Measurements from ENCODE around the gene LCN2. TPM values are rescaled to one million over a fixed set of nuclear protein-coding genes. Genes with fewer than 3 reads are reported as not detected.
"Not testable (repeated sequence)": the region's sequence is repeated elsewhere in the genome, so short reads cannot be mapped to it uniquely, and the experiment has no call there.

Gene LCN2
- total RNA-seq, 1 donor from 2014 or later = not detected

DNA sequence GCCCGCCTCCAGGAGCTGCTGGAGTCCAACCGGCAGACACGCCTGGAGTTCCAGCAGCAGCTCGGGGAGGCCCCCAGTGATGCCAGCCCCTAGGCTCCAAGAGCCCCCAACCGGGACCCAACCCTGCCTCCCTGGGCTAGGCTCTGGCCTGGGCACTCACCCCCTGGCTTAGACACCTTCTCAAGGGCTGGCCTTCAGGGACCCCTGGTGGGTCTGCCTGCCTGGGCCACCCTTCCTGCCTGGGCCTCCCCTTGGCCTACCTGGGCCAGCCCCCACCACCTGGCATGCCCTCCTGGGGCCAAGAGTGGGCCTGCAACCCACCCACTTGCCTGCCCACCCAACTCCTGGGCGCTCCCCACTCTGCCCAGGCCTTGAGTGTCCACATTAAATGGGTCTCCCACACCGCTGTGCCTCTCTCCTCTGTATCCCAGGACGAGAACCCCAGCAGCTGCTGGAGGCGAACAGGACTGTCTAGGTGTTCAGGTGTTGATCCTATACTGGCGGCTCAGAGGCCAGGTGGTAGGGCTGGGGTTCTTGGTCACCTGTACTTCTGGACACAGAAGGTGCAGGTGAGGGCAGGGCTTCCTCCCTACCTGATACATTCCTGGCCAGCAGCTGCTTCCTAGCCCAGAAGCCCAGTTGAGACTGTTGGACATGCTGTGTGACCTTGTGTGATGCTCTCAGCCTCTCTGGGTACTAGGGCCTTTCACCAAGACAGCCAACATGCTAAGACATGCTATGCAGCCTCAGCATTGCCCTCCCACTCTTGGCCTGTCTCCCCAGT lies 14.5 kb downstream of the LCN2 start:
- no peak for DNase-seq (ENCODE audit: low spot score in 2 of 2)
- no peak for FAIRE-seq

DNA sequence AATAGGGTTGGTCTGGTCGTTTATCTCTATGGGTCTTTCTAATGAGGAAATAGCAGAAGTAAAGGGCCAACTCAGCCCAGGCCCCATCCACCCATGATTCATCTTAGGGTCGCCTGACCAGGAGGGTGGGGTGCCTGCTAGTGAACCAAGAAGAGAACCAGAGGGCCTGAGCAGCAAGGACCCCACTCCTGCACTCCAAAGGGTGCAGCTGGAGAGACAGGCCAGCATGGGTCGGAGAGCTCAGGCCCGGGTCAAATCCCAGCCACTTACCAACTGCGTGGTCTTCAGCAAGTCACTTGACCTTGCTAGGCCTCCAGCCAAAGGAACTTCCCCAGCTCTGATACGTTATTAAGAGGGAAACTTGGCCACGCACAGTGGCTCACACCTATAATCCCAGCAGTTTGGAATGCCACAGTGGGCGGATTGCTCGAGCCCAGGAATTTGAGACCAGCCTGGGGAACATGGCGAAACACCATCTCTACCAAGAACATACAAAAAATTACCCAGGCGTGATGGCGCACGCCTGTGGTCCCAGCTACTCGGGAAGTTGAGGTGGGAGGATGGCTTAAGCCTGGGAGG lies 15.1 kb downstream of the LCN2 start:
- no peak for FAIRE-seq
- no peak for DNase-seq (ENCODE audit: low spot score in 2 of 2)

DNA sequence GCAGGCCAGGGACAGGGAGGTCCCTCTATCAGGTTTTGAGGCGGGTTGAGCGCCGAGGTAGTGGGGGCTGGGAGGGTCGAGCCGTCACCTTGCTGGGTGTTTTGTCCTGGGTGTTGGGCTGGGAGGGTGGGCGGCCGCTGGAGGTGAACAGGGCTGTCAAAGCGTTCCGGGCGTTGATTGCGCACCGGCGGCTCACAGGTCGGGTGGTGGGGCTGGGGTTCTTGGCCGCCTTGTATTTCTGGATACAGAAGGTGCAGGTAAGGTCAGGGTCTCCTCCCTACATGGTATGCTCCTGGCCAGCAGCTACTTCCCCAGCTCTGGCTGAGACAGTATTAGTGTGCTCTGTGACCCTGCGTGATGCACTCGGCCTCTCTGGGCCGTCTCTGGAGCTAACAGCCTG lies 16.9 kb downstream of the LCN2 start:
- FAIRE-seq (no peak), DNase-seq (ENCODE audit: low spot score in 2 of 2) (no peak)

DNA sequence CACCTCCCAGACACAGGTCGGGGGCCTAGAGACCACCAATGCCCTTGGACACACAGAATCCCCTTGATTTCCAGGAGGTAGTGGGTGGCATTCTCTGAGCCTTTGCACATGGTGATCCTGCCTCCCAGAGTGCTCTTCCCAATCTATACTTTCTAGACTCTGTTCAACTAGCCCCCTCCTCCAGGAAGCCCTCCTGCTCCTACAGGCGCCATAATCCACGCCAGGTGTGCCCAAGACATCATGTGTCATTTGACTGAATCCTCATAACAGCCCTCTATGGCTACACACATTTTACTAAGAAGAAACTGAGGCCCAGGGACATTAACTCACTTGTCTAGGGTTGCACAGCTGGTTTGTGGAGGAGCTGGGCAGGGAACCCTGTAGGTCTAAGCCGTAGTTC lies 18.0 kb downstream of the LCN2 start:
- DNase-seq (ENCODE audit: low spot score in 2 of 2) (no peak), FAIRE-seq (no peak)

DNA sequence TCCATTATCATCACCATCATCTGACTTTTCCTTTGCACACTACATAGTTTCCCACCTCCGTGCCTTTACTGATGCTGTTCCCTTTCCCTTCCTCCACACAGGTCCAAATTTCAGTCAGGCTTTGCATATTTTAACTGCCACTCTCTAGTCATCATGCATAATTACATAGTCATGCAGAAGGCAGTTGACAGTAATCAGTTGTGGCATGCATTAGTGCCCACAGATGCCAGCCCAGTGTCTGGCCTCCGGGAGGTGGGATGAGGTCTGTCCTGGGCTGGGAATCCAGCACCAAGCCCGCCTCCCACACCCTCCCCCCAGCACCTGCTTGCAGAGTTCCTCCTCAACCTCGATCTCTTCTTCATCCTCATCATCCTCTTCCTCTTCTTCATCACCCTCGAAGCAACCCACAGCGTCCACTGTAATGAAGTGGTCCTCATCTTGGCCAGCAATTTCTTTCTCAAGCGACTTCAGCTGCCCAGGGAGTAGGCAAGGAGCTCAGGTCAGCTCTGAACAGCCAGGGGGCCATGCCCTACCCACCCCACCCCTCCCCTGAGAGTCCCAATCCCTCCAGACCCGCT lies 19.6 kb downstream of the LCN2 start:
- no peak for FAIRE-seq
- DNase-seq (ENCODE audit: low spot score in 2 of 2) = no peak

DNA sequence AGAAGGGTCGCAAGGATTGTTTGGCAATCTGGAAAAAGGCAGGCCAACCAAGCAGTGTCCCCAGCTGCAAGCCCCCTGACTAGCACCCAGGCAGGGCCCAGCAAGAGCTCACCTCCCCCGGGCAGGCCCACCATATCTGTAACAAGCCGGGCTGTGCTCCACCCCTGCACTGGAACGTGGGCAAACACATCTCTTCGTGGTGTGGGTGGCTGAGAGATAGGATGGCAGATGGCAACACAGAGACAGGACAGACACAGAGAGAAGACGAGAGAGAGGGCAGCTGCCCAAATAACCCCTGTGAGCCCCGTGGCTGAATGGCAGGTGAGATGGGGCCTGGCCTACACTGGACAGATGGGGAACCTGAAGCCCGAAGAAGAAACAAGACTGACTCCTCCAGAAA lies 20.2 kb downstream of the LCN2 start:
- DNase-seq (ENCODE audit: low spot score in 2 of 2) = no peak
- no peak for FAIRE-seq

DNA sequence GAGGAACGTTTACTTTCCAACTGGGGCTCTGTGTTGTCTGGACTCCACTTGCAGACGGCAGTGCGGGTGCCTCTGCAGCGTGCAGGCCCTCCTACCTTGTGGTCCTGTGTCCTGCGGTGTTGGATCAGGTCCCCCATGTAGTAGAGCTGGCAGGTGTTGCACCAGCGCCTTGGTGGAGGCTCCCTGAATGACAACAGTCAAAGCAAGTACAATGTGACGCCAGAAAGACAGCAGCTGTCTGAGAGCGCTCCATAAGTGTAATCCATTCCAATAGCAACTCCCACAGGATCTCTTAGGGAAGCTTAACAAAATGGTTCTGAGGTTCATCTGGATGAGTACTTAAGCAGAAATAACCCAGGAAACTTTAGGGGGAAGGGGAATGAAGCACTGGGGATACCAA lies 20.7 kb downstream of the LCN2 start:
- no peak for DNase-seq (ENCODE audit: low spot score in 2 of 2)
- no peak for FAIRE-seq

DNA sequence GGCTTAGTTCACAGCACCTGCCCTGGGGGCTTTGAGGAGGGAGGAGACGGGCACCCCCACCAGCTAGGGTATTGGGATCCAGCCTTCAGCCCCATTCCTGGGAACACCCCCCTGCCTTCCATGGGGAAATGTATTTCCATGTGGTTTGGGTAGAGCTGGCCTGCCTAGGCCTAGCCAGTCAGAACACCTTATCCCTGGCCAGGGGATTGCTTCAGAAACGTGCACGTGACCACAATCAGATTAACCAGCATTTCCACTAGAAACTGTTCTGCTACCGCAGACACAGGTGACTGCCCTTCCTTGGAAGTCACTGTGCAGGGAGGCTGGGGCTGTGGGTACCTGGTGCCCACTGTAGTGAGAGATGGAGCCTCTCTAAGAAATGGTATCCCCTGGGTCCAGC lies 24.8 kb downstream of the LCN2 start:
- FAIRE-seq (no peak), DNase-seq (ENCODE audit: low spot score in 2 of 2) (no peak)

DNA sequence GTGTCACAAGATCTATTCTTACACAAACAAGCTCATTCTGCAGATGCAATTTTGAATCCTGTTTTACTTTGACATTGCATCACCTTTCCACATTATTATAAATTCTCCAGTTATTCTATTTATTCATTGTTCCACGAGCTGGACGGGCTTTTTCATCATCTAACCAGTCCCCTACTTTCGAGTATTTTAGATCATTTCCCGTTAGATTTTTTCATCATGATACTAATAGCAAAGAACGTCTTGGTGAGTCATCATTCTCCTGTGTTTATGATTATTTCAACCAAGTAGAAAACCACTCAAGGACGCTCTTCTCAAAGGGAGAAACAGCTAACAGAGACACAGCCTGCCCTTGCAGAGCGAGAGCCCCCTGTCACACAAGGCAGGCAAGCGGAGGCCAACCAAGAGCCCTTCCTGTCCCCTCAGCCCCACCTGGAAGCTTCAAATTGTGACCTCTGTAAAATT lies 25.9 kb downstream of the LCN2 start:
- DNase-seq (ENCODE audit: low spot score in 2 of 2) (no peak), FAIRE-seq (no peak)

DNA sequence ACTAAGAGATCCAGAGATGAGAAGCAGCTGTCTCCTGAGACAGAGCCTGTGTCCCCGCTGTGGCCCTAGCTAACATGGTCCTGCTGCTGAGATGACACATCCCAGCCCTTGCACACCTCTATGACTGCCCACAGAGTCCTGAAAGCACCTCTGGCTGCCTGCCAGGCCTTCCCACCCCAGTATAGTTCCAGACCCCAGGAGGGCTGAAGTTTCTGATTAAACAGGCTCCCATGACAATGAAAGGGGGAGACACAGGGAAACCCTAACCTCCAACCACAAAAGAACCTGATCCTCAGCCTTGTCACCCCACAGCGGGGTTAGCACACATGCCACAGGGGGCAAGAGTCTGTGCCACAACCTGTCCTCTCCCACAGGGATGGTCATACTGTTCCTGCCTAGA lies 26.5 kb downstream of the LCN2 start:
- DNase-seq (ENCODE audit: low spot score in 2 of 2) (no peak), FAIRE-seq (no peak)

DNA sequence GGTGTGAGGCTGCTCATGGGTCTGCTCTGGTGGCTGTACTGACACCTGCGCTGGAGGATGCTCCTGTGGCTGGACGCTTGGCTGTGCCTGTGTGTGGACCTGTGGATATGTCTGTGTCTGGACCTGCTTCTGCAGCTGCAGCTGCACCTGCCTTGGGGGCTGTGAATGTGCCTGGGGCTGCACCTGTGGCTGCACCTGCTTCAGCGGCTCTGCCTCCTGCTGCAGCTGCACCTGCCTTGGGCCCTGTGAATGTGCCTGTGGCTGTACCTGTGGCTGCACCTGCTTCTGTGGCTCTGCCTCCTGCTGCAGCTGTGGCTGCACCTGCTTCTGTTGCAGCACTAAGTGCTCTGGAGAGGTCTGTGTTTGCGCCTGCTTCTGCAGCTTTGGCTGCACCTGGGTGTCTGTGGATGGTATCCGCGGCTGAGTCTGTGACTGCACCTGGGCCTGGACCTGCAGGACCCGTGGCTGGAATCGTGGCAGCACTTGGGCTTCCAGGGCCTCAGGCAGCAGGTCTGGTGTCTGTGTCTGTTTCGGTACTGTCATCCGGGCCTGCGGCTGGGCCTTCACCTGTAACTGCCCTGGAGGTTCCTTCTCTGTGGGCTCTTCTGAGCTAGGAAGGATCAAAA lies 29.7 kb downstream of the LCN2 start:
- FAIRE-seq (no peak), DNase-seq (ENCODE audit: low spot score in 2 of 2) (no peak)

DNA sequence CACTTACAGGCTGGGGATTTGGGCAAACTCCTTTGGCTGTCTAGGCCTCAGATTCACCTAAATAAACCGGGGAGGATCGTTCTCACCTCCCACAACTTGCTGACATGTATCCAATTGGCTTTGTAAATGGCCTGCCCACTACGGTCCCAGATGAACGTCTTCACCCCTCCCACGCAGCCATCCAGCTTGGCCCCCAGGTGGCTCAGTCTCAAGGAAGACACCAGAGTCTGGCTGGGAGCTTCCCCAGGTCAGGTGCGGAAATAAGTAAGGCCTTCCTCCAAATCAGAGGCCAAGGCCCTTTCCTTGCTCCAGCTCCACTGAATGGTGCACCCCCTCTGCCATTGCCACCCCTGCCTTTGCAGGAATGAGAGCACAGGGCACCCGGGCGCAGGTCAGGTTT lies 30.7 kb downstream of the LCN2 start:
- DNase-seq (ENCODE audit: low spot score in 2 of 2) (no peak), FAIRE-seq (no peak)

DNA sequence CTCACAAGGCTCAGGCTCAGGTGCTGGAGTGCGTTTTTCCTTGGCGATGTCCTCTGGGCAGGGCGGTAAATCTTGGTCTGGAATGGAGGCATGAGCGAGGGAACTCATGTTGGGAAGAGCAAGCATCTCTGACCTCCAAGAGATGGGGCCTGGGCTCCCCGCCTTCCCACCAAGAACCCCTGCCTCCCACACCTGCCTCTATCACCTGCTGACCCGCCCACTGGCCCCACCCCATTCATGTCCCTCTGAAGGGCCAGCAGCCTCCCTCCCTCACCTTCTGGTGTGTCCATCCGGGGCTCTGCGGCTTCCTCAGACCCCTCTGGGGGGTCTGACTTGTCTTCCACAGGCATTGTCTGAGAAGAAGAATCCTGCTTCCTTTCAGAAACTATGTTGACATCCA lies 31.2 kb downstream of the LCN2 start:
- no peak for FAIRE-seq

DNA sequence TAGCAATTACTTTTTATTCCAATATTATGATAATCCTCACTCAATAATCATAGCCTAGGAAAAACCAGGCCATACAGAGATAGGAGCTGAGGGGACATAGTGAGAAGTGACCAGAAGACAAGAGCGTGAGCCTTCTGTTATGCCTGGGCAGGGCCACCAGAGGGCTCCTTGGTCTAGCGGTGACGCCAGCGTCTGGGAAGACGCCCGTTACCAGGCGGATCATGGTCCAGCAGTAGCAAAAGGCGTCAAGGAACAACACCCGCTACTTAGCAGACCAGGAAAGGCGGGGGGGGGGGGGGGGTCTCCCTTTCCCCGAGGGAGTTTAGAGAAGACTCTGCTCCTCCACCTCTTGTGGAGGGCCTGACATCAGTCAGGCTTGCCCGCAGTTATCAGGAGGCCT lies 32.2 kb downstream of the LCN2 start:
- DNase-seq (ENCODE audit: low spot score in 2 of 2); FAIRE-seq: not testable (repeated sequence)

More for the DNA sequence above, 31.2 kb downstream of the LCN2 start:
- DNase-seq (ENCODE audit: low spot score in 2 of 2) = no peak

DNA sequence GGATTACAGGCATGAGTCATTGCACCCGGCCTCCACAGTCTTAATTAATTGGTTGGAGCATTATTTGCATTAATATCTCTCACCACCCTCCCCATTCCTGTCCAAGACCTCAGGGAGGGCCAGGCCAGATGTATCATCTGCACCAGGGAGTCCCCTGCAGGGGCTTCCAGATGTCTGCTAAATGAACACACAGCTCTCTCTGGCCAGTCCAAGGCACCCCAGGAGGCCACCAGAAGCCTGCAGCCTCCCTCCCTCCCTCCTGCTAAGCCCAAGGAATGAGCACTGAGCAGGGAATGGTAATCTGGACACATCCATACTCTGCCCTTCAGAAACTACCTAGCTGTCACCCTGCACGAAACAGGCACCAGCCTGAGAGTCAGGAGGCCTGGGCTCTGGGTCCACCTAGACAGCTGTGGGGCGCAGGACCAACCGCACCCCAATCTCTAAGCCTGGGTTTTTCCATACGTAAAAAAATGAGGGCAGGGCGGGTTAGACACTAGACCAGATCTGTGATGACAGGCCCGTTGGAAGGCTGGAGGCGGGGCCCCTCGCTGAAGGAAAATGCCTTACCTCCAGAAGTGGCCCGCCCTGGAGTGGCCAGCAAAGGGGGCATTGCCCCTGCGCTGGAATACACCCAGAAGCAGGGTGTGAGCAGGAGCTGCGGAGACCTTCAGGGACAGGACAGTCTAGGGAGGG lies 33.8 kb downstream of the LCN2 start:
- no peak for DNase-seq (ENCODE audit: low spot score in 2 of 2)
- FAIRE-seq = no peak

DNA sequence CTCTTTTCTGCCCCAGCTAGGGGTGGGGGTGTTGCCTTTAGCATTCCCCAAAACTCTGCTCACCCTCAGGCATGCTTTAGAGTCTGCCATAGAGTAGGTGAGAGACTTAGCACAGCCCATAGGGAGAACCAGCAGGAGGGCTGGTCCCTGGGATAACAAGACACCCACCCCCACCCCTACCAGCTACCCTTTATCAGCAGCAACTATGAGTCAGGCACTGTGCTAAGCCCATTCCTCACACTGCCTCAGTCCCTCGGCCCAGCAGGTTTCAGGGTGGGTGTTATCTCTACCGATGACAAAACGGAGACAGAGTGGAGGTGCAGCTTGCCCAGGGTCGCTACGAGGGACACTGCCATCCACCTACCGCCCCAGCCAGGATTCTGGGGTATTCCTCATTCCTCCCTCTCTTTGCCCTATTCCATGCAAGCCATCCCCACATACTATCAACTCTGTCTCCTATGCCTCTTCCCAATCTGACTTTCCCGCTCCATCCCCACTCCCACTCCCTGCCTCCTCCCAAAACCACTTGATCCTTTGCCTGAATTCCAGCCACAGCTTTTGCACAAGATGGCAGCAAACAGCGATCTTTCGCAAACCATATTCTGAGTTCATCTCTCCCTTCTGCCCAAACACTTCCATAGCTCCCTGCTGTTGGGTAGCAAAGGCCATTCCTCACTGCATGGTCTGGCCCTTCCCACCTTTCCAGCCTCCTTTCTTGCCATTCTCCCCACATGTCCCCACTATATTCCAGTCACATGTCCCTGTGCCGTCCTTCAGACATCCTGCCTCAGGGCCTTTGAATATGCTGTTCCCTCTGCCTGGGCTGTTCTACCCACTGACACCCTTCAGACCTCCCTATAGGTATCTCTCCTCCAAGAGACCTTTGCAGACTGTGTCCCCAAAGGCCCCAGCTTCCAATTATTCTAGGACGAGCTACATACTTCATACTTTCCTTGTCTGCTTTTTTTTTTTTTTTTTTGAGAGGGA lies 37.0 kb downstream of the LCN2 start:
- DNase-seq (ENCODE audit: low spot score in 2 of 2) = no peak
- FAIRE-seq = no peak

DNA sequence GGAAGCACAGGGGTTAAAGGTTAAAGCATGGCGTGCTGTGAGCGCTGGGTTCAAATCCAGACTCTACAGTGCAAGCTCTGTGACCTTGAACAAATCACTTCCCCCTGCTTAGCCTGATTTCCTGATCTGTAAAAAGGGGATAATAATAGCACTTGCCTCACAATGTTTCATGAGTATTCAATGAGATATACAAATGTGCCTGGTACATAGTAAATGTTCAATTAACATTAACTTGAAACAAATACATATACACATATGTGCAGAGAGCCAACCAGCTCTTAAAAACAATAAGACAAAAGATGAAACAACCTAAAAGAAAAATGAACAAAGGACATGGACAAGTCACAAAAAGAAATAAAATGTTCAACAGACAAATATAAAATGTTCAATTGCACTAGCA lies 38.1 kb downstream of the LCN2 start:
- no peak for FAIRE-seq

DNA sequence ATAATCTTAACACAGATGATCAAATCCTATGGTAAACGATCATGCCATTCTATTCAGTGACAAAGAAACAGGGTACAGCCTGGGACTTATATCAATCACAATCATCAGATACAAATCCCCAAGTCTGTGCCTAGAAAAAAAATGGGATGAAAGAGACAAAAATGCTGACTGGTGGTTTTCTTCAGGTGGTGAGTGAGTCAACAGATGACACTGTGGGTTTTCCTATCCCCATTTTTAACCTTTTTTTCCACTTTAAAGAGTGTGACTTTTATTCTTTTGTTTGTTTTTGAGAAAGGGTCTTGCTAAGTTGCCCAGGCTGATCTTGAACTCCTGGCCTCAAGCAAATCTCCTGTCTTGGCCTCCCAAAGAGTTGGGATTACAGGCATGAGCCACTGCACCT lies 39.0 kb downstream of the LCN2 start:
- DNase-seq (ENCODE audit: low spot score in 2 of 2) (no peak), FAIRE-seq (no peak)

More for the DNA sequence above, 38.1 kb downstream of the LCN2 start:
- DNase-seq (ENCODE audit: low spot score in 2 of 2) = no peak

DNA sequence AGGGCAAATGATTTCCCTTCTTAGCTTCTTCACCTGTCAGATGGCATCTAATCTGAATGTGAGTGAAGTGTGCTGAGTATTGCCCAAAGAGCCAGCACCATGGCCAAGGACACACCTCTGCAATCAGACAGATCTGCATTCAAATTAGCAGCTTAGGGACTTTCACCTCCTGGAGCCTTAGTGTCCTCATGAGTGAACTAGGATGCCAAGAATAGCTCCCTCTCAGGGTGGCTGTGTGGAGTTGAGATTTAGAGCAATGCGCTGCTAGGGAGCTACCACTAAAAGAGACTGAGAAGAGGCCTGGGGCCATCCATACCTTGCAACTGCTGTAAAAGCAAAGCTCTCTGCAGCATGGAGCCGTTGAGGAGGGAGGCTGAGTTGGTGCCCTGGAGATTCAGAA lies 40.8 kb downstream of the LCN2 start:
- DNase-seq (ENCODE audit: low spot score in 2 of 2) (no peak), FAIRE-seq (no peak)
